ENCODE measurements around the gene ARHGEF25. TPM values are rescaled to one million over a fixed set of nuclear protein-coding genes. Genes with fewer than 3 reads are reported as not detected.
"Not testable (repeated sequence)": the region's sequence is repeated elsewhere in the genome, so short reads cannot be mapped to it uniquely, and the experiment has no call there.

Gene ARHGEF25
- total RNA-seq, 3 donors from 2014 or later (not counting 1 experiment from before 2014, with no cell fraction given): 3.1 to 6.5 (median 5.1) TPM

DNA sequence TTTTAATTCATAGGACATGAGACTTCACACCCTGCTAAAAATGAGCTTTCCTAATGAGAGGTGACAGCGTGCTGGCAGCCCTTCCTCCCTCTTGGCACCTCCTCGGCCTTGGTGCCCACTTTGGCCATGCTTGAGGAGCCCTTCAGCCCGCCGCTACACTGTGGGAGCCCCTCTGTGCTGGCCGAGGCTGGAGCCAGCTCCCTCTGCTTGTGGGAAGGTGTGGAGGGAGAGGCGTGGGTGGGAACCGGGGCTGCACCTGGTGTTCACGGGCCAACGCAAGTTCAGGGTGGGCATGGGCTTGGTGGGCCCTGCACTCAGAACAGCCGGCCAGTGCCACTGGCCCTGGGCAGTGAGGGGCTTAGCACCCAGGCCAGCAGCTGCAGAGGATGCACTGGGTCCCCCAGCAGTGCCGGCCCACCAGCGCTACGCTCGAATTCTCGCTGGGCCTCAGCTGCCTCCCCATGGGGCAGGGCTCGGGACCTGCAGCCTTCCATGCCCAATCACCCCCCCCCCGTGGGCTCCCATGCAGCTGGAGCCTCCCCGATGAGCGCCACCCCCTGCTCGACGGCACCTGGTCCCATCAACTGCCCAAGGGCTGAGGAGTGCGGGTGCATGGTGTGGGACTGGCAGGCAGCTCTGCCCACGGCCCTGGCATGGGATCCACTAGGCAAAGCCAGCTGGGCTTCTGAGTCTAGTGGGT is 44.5 kb downstream of the ARHGEF25 start:
- TF ChIP-seq, protein P1, sequence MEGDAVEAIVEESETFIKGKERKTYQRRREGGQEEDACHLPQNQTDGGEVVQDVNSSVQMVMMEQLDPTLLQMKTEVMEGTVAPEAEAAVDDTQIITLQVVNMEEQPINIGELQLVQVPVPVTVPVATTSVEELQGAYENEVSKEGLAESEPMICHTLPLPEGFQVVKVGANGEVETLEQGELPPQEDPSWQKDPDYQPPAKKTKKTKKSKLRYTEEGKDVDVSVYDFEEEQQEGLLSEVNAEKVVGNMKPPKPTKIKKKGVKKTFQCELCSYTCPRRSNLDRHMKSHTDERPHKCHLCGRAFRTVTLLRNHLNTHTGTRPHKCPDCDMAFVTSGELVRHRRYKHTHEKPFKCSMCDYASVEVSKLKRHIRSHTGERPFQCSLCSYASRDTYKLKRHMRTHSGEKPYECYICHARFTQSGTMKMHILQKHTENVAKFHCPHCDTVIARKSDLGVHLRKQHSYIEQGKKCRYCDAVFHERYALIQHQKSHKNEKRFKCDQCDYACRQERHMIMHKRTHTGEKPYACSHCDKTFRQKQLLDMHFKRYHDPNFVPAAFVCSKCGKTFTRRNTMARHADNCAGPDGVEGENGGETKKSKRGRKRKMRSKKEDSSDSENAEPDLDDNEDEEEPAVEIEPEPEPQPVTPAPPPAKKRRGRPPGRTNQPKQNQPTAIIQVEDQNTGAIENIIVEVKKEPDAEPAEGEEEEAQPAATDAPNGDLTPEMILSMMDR (IDR thresholded peaks at IDR 0.05): no peak
- H3K36me3 Mint-ChIP-seq: no peaks in the 10 kb centered on the region
- Histone ChIP-seq H3K27ac (ENCODE audit: low read length) (no peak overlapping the region), H3K36me3 (ENCODE audit: control insufficient read depth, insufficient read depth, low read length) (no peaks in the 10 kb centered on the region), H3K4me3 (ENCODE audit: low read length) (no peak overlapping the region), H3K4me1 (ENCODE audit: control insufficient read depth, insufficient read depth, low read length) (no peaks in the 10 kb centered on the region), H3K27me3 (ENCODE audit: control insufficient read depth, insufficient read depth, low read length) (no peaks in the 10 kb centered on the region), H3K9me3 (ENCODE audit: control insufficient read depth, insufficient read depth, low read length) (no peaks in the 10 kb centered on the region)
- no peak overlapping the region for H3K27ac Mint-ChIP-seq
- no peak overlapping the region for H3K4me3 Mint-ChIP-seq
- no peaks in the 10 kb centered on the region for H3K9me3 Mint-ChIP-seq
- H3K27me3 Mint-ChIP-seq (ENCODE audit: low read depth in 2 of 2): peaks cover 3 to 26% of the 10 kb centered on the region in 2 donors
- WGBS (ENCODE audit: insufficient coverage): 81% methylated on average over 22 of the region's 23 CpGs
- ATAC-seq: no peak
- H3K4me1 Mint-ChIP-seq: no peaks in the 10 kb centered on the region
- no peak for DNase-seq
- intact Hi-C loops (cut with micrococcal nuclease): no loop called here

DNA sequence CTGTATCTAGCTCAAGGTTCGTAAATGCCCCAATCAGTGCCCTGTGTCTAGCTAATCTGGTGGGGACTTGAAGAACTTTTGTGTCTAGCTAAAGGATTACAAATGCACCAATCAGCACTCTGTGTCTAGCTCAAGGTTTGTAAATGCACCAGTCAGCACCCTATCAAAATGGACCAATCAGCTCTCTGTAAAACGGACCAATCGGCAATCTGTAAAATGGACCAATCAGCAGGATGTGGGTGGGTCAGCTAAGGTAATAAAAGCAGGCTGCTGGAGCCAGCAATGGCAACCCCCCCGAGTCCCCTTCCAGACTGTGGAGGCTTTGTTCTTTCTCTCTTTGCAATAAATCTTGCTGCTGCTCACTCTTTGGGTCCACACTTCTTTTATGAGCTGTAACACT is 45.2 kb downstream of the ARHGEF25 start:
- H3K9me3 ChIP-seq (ENCODE audit: control insufficient read depth, insufficient read depth, low read length); intact Hi-C loops (cut with micrococcal nuclease); H3K36me3 Mint-ChIP-seq; H3K4me1 Mint-ChIP-seq; ATAC-seq; H3K4me3 ChIP-seq (ENCODE audit: low read length); DNase-seq; H3K27ac ChIP-seq (ENCODE audit: low read length); H3K27me3 ChIP-seq (ENCODE audit: control insufficient read depth, insufficient read depth, low read length); H3K9me3 Mint-ChIP-seq; H3K4me3 Mint-ChIP-seq; H3K27ac Mint-ChIP-seq; H3K4me1 ChIP-seq (ENCODE audit: control insufficient read depth, insufficient read depth, low read length); H3K36me3 ChIP-seq (ENCODE audit: control insufficient read depth, insufficient read depth, low read length): not testable (repeated sequence)
- peaks cover 4 to 26% of the 10 kb centered on the region in 2 donors for H3K27me3 Mint-ChIP-seq (ENCODE audit: low read depth in 2 of 2)
- WGBS (ENCODE audit: insufficient coverage): 92% methylated on average over 4 of the region's 4 CpGs

DNA sequence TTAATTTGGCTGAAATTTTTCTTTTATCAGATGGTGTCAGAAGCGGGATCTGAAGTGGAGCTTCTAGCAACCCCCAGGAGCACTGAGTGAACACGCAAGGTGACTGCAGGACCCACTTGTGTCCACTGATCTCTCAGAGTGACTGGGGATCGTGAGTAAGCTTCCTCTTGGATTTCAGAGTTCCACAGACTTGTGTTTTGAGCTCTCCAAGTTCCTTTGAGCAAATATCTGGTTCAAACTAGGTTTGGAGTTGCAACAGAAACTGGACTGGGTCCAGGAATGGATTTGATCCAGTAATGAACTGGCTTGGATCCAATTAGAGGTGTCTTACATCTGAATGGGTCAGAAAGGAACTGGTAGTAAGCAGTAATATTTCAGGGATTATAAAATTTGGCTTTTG is 46.5 kb downstream of the ARHGEF25 start:
- H3K27me3 Mint-ChIP-seq (ENCODE audit: low read depth in 2 of 2): peaks cover 6 to 26% of the 10 kb centered on the region in 2 donors
- no peaks in the 10 kb centered on the region for H3K9me3 Mint-ChIP-seq
- H3K36me3 Mint-ChIP-seq: no peaks in the 10 kb centered on the region
- H3K4me3 ChIP-seq (ENCODE audit: low read length): no peak overlapping the region
- no peak overlapping the region for H3K4me3 Mint-ChIP-seq
- TF ChIP-seq, protein P1 (IDR thresholded peaks at IDR 0.05): no peak
- DNase-seq (no peak), ATAC-seq (no peak)
- no peaks in the 10 kb centered on the region for H3K4me1 ChIP-seq (ENCODE audit: control insufficient read depth, insufficient read depth, low read length)
- H3K27ac ChIP-seq (ENCODE audit: low read length): no peak overlapping the region
- WGBS (ENCODE audit: insufficient coverage): 80% methylated on average over 3 of the region's 3 CpGs
- H3K4me1 Mint-ChIP-seq: no peaks in the 10 kb centered on the region
- no peaks in the 10 kb centered on the region for H3K36me3 ChIP-seq (ENCODE audit: control insufficient read depth, insufficient read depth, low read length)
- H3K27ac Mint-ChIP-seq: no peak overlapping the region
- no peaks in the 10 kb centered on the region for H3K27me3 ChIP-seq (ENCODE audit: control insufficient read depth, insufficient read depth, low read length)
- intact Hi-C loops (cut with micrococcal nuclease): no loop called here
- no peaks in the 10 kb centered on the region for H3K9me3 ChIP-seq (ENCODE audit: control insufficient read depth, insufficient read depth, low read length)

DNA sequence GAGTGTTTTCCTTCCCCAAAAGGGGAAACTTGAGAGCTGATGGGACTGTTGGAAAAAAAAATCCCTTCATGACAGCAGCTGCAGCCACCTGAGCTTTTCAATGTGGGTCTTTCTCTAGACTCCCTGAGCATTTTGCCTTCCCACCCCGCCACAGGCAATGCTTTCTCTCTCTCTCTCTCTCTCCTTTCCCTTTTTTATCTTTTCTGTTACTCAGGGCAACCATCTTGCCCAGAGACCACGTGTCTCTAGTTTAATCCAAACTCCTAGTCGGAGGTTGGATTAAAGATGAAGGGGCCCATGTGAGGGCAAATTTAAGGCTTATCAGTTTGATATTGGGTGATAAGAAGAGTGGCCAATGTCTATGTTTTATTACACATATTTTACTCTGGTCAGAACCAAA is 47.7 kb downstream of the ARHGEF25 start:
- Histone ChIP-seq H3K27ac (ENCODE audit: low read length) (no peak overlapping the region), H3K27me3 (ENCODE audit: control insufficient read depth, insufficient read depth, low read length) (no peaks in the 10 kb centered on the region), H3K36me3 (ENCODE audit: control insufficient read depth, insufficient read depth, low read length) (no peaks in the 10 kb centered on the region), H3K4me1 (ENCODE audit: control insufficient read depth, insufficient read depth, low read length) (no peaks in the 10 kb centered on the region), H3K9me3 (ENCODE audit: control insufficient read depth, insufficient read depth, low read length) (no peaks in the 10 kb centered on the region), H3K4me3 (ENCODE audit: low read length) (no peak overlapping the region)
- Mint-ChIP-seq H3K27me3 (ENCODE audit: low read depth in 2 of 2) (peaks cover 6 to 26% of the 10 kb centered on the region in 2 donors), H3K27ac (no peak overlapping the region), H3K36me3 (no peaks in the 10 kb centered on the region), H3K4me1 (no peaks in the 10 kb centered on the region), H3K9me3 (no peaks in the 10 kb centered on the region), H3K4me3 (no peak overlapping the region)
- ATAC-seq: no peak
- 76% methylated on average over 3 of the region's 3 CpGs for WGBS (ENCODE audit: insufficient coverage)
- TF ChIP-seq, protein P1 (IDR thresholded peaks at IDR 0.05): no peak
- intact Hi-C loops (cut with micrococcal nuclease): no loop called here
- no peak for DNase-seq

Measured in natural killer cell (primary cell).